ENCODE measurements around the gene EPHA4.

DNA sequence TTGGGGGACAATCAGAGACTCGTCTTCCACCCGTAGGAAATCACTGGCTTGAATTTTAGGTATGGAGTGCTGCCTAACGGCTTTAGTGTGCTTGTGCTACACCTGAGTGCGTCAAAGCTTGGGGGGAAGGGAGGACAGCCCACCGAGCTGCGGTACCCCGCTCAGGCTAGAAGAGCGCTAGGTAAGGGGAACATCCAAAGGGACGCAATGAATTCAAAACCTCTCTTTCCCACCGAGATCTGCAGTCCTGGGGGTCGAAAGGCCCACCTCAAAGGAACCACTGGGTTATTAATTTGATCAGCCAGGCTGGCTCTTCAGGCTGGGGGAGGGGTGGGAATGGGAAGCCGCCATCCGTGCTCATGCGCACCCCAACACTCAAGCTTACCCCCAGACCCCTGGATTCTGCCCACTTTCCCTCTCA is 2.7 kb downstream of the EPHA4 start:
- TF ChIP-seq, protein P1, sequence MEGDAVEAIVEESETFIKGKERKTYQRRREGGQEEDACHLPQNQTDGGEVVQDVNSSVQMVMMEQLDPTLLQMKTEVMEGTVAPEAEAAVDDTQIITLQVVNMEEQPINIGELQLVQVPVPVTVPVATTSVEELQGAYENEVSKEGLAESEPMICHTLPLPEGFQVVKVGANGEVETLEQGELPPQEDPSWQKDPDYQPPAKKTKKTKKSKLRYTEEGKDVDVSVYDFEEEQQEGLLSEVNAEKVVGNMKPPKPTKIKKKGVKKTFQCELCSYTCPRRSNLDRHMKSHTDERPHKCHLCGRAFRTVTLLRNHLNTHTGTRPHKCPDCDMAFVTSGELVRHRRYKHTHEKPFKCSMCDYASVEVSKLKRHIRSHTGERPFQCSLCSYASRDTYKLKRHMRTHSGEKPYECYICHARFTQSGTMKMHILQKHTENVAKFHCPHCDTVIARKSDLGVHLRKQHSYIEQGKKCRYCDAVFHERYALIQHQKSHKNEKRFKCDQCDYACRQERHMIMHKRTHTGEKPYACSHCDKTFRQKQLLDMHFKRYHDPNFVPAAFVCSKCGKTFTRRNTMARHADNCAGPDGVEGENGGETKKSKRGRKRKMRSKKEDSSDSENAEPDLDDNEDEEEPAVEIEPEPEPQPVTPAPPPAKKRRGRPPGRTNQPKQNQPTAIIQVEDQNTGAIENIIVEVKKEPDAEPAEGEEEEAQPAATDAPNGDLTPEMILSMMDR (IDR thresholded peaks at IDR 0.05), result no peak
- TF ChIP-seq TCF7L2 (IDR thresholded peaks at IDR 0.05; ENCODE audit: low read depth, low read length), result no peak
- no peak for TF ChIP-seq SIN3A (IDR thresholded peaks at IDR 0.05; ENCODE audit: borderline replicate concordance, insufficient read depth, low read depth, low read length)

All from Panc1 (cell line).